Measurements from ENCODE around the gene KLC4.
"Not testable (repeated sequence)": the region's sequence is repeated elsewhere in the genome, so short reads cannot be mapped to it uniquely, and the experiment has no call there.

The KLC4 gene

GRCh38 chr6:43037197-43037596 lies 22.2 kb upstream of the KLC4 start:
- DNase-seq: no peak

GRCh38 chr6:43037706-43038105 lies 21.7 kb upstream of the KLC4 start:
- DNase-seq: no peak

- DNase-seq: no peak
These were observed 20.7 kb upstream of the KLC4 start for GRCh38 chr6:43038727-43039126.

- DNase-seq: no peak
These were observed 18.7 kb upstream of the KLC4 start for GRCh38 chr6:43040542-43041257.

GRCh38 chr6:43041475-43041874 lies 18.0 kb upstream of the KLC4 start:
- DNase-seq: not testable (repeated sequence)

- no peak for DNase-seq
These were observed 16.1 kb upstream of the KLC4 start for GRCh38 chr6:43043310-43043709.

GRCh38 chr6:43045371-43045930 lies 14.0 kb upstream of the KLC4 start:
- DNase-seq: no peak

GRCh38 chr6:43047998-43048397 lies 11.4 kb upstream of the KLC4 start:
- no peak for DNase-seq

GRCh38 chr6:43050981-43051380 lies 8.4 kb upstream of the KLC4 start:
- no peak for DNase-seq

- no peak for DNase-seq
These were observed 7.1 kb upstream of the KLC4 start for GRCh38 chr6:43052225-43052841.

GRCh38 chr6:43052842-43053544 lies 6.4 kb upstream of the KLC4 start:
- peak; percentile 26 for DNase-seq

GRCh38 chr6:43053545-43054205 lies 5.8 kb upstream of the KLC4 start, which contains the start of gene CUL7:
Gene CUL7 (minus strand): TSS chr6:43053851. CDS start chr6:43052788, 1,063 bp downstream.
- DNase-seq: peak; percentile 90

- DNase-seq: no peak
These were observed 5.1 kb upstream of the KLC4 start for GRCh38 chr6:43054206-43054943.

- no peak for DNase-seq
These were observed 3.5 kb upstream of the KLC4 start for GRCh38 chr6:43055966-43056365.

GRCh38 chr6:43058531-43058930 lies 900 bp upstream of the KLC4 start:
- peak; percentile 20 for DNase-seq

- DNase-seq: no peak
These were observed 763 bp downstream of the KLC4 start for GRCh38 chr6:43060034-43060754.

GRCh38 chr6:43060755-43061633 lies 1.6 kb downstream of the KLC4 start:
- DNase-seq: no peak

GRCh38 chr6:43061861-43062260 lies 2.4 kb downstream of the KLC4 start:
- no peak for DNase-seq

- no peak for DNase-seq
These were observed 3.4 kb downstream of the KLC4 start for GRCh38 chr6:43062818-43063217.

GRCh38 chr6:43070028-43070632 lies 10.7 kb downstream of the KLC4 start:
- DNase-seq: peak; percentile 40

Data from MV-4-11 (cell line).